Left ventricle myocardium inferior (tissue), 1 donor: ENCODE results near the gene BARHL1. TPM values are rescaled to one million over a fixed set of nuclear protein-coding genes. Genes with fewer than 3 reads are reported as not detected.

Experiments used
- DNase-seq: peaks from one replicate; pipeline ENCODE4 v3.0.0-alpha.2; 2020
- H3K27ac ChIP-seq: fragments of 200-600 bp; replicated peaks from 2 replicates; pipeline ENCODE4 v1.8.0; 2021
- H3K27me3 ChIP-seq: fragments of 200-600 bp; 2 replicates; pipeline ENCODE4 v1.8.0; 2021; ENCODE audit warnings: low read depth
- H3K36me3 ChIP-seq: fragments of 200-600 bp; 2 replicates; pipeline ENCODE4 v1.8.0; 2021
- H3K4me1 ChIP-seq: fragments of 200-600 bp; 2 replicates; pipeline ENCODE4 v1.8.0; 2021
- H3K4me3 ChIP-seq: fragments of 200-600 bp; 2 replicates; pipeline ENCODE4 v1.8.0; 2021; ENCODE audit warnings: mild to moderate bottlenecking, moderate library complexity
- H3K9me3 ChIP-seq: fragments of 200-600 bp; replicated peaks from 2 replicates; pipeline ENCODE4 v1.8.0; 2021
- intact Hi-C: fragments of 100-400 bp; cut with micrococcal nuclease; formaldehyde crosslinking; loops from one replicate; pipeline ENCODE4 v1.11.0; 2022
- total RNA-seq: library from RNA; stranded (reverse); fragmentation: NEBNext Ultra II Directional; extraction: Animal tissue kit (Norgen Biotek cat#: 25700); gene quantifications from one replicate; pipeline ENCODE4 v1.2.1, GENCODE V29; 2021
- TF ChIP-seq, protein P1 (sequence below): fragments of 200-600 bp; IDR thresholded peaks from 2 replicates; pipeline ENCODE4 v1.8.0; 2021; ENCODE audit warnings: antibody characterized with exemption, mild to moderate bottlenecking, borderline replicate concordance
- donor health status: DM: no; HTN: yes; CAD: no; lungs with severe emphysema.

BARHL1 gene
- total RNA-seq, 1 donor from 2014 or later: not detected

DNA sequence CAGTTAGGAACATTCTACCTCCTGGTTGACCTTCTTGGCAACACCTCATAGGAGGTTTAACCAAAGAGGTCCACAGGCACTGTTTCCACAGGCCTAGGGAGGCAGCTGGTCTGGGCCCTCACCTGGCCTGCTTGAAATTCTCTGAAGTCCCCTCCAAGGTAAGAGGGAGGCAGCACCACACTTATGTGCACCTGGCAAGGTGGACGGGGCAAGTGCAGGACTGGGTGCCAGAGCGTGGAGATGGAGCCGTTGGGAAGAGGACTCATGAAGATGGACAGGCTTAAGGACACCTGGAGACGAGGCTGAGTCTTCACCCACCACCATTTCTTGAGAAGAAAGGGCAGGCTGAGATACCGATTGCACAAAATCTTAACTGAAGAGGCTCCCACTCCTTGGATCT lies 6.6 kb upstream of the BARHL1 start:
- Histone ChIP-seq H3K4me1 (peaks cover 12% of the 10 kb centered on the region), H3K27me3 (peaks cover 88% of the 10 kb centered on the region), H3K9me3 (no peaks in the 10 kb centered on the region), H3K36me3 (no peaks in the 10 kb centered on the region), H3K4me3 (no peak overlapping the region), H3K27ac (no peak overlapping the region)
- DNase-seq: no peak
- TF ChIP-seq, protein P1, sequence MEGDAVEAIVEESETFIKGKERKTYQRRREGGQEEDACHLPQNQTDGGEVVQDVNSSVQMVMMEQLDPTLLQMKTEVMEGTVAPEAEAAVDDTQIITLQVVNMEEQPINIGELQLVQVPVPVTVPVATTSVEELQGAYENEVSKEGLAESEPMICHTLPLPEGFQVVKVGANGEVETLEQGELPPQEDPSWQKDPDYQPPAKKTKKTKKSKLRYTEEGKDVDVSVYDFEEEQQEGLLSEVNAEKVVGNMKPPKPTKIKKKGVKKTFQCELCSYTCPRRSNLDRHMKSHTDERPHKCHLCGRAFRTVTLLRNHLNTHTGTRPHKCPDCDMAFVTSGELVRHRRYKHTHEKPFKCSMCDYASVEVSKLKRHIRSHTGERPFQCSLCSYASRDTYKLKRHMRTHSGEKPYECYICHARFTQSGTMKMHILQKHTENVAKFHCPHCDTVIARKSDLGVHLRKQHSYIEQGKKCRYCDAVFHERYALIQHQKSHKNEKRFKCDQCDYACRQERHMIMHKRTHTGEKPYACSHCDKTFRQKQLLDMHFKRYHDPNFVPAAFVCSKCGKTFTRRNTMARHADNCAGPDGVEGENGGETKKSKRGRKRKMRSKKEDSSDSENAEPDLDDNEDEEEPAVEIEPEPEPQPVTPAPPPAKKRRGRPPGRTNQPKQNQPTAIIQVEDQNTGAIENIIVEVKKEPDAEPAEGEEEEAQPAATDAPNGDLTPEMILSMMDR: no peak
- intact Hi-C loops: no loop called here

DNA sequence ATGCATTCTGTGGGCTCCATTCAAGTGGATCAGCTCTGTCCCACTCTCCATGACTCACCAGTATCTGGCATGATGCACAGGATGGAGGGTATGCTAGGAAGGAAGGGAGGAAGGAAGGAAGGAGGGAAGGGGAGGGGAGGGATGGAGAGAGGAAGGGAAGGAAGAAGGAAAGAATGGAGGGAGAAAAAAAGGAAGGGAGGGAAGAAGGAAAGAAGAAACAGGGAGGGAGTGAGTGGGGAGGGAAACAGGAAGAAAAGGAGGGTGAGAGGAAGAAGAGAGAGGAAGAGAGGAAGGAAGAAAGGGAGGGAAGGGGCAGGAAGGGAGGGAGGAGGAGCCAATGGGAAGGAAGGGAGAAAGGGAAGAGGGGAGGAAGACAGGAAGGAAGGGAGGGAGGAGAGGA lies 5.3 kb upstream of the BARHL1 start:
- H3K4me1 ChIP-seq: peaks cover 18% of the 10 kb centered on the region
- no peaks in the 10 kb centered on the region for H3K9me3 ChIP-seq
- TF ChIP-seq, protein P1: no peak
- H3K27ac ChIP-seq: no peak overlapping the region
- no peaks in the 10 kb centered on the region for H3K36me3 ChIP-seq
- no peak overlapping the region for H3K4me3 ChIP-seq
- peaks cover 100% of the 10 kb centered on the region for H3K27me3 ChIP-seq
- no peak for DNase-seq
- intact Hi-C loops: no loop called here

DNA sequence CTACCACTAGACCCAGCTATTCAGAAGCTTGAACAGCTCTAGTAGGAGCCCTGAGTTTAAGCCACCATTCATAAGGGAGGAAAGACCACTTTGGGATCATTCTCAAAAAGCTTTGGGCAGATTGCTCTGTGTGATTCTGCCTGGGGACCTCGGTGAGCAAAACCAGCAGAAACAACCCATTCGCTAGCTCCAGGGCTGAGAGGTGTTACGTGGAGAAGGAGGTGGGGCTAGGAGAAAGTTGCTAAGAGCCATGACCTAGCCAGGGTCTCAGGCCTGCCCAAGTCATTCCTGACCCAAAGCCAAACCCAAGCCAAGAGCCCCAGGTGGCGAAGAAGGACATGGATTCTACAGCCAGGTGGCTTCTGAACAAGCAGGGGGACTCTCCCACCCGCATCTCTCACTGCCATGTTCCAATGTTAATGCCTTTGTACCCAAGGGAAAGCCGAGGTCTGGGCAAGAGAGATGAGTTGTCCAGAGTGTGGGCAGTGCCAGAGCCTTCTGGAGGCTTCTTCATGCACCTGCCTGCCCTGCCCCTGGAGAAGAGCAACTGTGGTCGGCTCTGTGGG lies 4.0 kb upstream of the BARHL1 start:
- intact Hi-C loops: no loop called here
- Histone ChIP-seq H3K27me3 (peaks cover 100% of the 10 kb centered on the region), H3K4me1 (peaks cover 20% of the 10 kb centered on the region)

DNA sequence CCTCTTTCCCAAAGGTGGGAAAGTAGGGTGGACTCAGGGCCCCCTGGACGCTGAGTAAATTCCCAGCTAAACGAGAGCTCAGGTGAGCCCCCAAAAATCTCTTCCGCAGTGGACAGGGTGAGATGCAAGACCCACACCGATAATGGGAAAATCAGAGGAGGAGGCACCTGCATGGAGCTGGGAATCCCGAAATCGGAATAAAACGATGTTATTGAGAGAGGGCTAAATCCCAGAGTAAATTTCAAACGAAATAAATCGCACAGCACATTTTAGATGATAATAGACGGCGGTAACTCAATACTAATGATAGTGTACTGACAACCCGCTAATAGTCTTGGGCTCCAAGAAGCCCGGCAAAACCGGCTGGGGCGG lies 3.0 kb upstream of the BARHL1 start:
- Histone ChIP-seq H3K36me3 (no peaks in the 10 kb centered on the region), H3K4me3 (no peak overlapping the region), H3K27me3 (peaks cover 100% of the 10 kb centered on the region), H3K4me1 (peaks cover 20% of the 10 kb centered on the region), H3K9me3 (no peaks in the 10 kb centered on the region), H3K27ac (no peak overlapping the region)
- DNase-seq: no peak
- TF ChIP-seq, protein P1: no peak
- intact Hi-C loops: no loop called here

More for the DNA sequence above, 4.0 kb upstream of the BARHL1 start:
- TF ChIP-seq, protein P1: no peak
- Histone ChIP-seq H3K27ac (no peak overlapping the region), H3K9me3 (no peaks in the 10 kb centered on the region), H3K4me3 (no peak overlapping the region), H3K36me3 (no peaks in the 10 kb centered on the region)
- DNase-seq: no peak

DNA sequence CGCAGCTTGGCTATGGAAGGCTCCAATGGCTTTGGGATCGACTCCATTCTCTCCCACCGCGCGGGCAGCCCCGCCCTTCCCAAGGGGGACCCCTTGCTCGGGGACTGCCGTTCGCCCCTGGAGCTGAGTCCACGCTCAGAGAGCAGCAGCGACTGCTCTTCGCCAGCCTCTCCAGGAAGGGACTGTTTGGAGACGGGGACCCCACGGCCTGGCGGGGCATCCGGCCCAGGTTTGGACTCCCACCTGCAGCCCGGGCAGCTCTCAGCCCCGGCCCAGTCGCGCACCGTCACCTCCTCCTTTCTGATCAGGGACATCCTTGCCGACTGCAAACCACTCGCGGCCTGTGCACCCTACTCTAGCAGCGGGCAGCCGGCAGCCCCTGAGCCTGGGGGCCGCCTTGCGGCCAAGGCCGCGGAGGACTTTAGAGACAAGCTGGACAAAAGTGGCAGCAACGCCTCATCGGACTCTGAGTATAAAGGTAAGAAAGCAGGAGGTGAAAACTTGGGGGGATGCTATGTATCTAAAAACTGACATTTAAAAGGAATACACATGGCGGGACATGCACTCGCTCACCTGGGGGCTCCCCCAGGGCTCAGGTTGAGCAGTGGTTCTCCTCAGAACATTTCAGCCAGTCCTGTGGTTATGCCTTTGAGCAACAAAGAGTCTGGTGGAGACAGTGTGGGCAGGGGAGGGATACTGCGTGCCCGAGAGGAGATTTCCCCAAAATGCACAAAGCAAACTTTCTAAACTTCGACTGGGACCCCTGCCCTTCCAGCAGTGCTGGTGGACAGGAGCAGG lies 579 bp downstream of the BARHL1 start:
- DNase-seq: no peak
- no peak overlapping the region for H3K27ac ChIP-seq
- TF ChIP-seq, protein P1: no peak
- no peaks in the 10 kb centered on the region for H3K9me3 ChIP-seq
- H3K4me1 ChIP-seq: peaks cover 27% of the 10 kb centered on the region
- no peak overlapping the region for H3K4me3 ChIP-seq
- H3K36me3 ChIP-seq: no peaks in the 10 kb centered on the region
- H3K27me3 ChIP-seq: peaks cover 100% of the 10 kb centered on the region
- intact Hi-C loops: no loop called here
